Inflammatory macrophage (primary cell): ENCODE data around the gene RGS7.
"Not testable (repeated sequence)": the region's sequence is repeated elsewhere in the genome, so short reads cannot be mapped to it uniquely, and the experiment has no call there.

Source experiments
- DNase-seq, 2 donors: peaks; one replicate each; pipeline ENCODE4 v3.0.0-alpha.2; 2020 to 2022

RGS7 gene

GRCh38 chr1:241202401-241202800, 154.6 kb downstream of the RGS7 start:
- no peak for DNase-seq

- DNase-seq: no peak
Measured at GRCh38 chr1:241186716-241187115, 170.3 kb downstream of the RGS7 start.

GRCh38 chr1:241181971-241182370, 175.0 kb downstream of the RGS7 start:
- DNase-seq: no peak

- DNase-seq: no peak
Measured at GRCh38 chr1:241181471-241181870, 175.5 kb downstream of the RGS7 start.

- no peak for DNase-seq
Measured at GRCh38 chr1:241180569-241180968, 176.4 kb downstream of the RGS7 start.

- DNase-seq: no peak
Measured at GRCh38 chr1:241177660-241178059, 179.3 kb downstream of the RGS7 start.

GRCh38 chr1:241172486-241172885, 184.5 kb downstream of the RGS7 start:
- no peak for DNase-seq

GRCh38 chr1:241171991-241172390, 185.0 kb downstream of the RGS7 start:
- DNase-seq: no peak

GRCh38 chr1:241167121-241167630, 189.8 kb downstream of the RGS7 start:
- no peak for DNase-seq

- DNase-seq: no peak
Measured at GRCh38 chr1:241166625-241167024, 190.4 kb downstream of the RGS7 start.

GRCh38 chr1:241165256-241165655, 191.7 kb downstream of the RGS7 start:
- DNase-seq: not testable (repeated sequence)

GRCh38 chr1:241163363-241163762, 193.6 kb downstream of the RGS7 start:
- no peak for DNase-seq

GRCh38 chr1:241161188-241161689, 195.8 kb downstream of the RGS7 start:
- no peak for DNase-seq

GRCh38 chr1:241157435-241157834, 199.6 kb downstream of the RGS7 start:
- DNase-seq: no peak

GRCh38 chr1:241156231-241156965, 200.6 kb downstream of the RGS7 start:
- DNase-seq: no peak

- no peak for DNase-seq
Measured at GRCh38 chr1:241145881-241146280, 211.1 kb downstream of the RGS7 start.

GRCh38 chr1:241143765-241144442, 213.1 kb downstream of the RGS7 start:
- no peak for DNase-seq

- no peak for DNase-seq
Measured at GRCh38 chr1:241142493-241142892, 214.5 kb downstream of the RGS7 start.

- not testable (repeated sequence) for DNase-seq
Measured at GRCh38 chr1:241141646-241142045, 215.4 kb downstream of the RGS7 start.

GRCh38 chr1:241140670-241141069, 216.3 kb downstream of the RGS7 start:
- no peak for DNase-seq

GRCh38 chr1:241139047-241139446, 218.0 kb downstream of the RGS7 start:
- no peak for DNase-seq

- DNase-seq: no peak
Measured at GRCh38 chr1:241138248-241138647, 218.8 kb downstream of the RGS7 start.

GRCh38 chr1:241136389-241136788, 220.6 kb downstream of the RGS7 start:
- no peak for DNase-seq

- no peak for DNase-seq
Measured at GRCh38 chr1:241131636-241132194, 225.3 kb downstream of the RGS7 start.
